Smooth muscle cell (in vitro differentiated cells): ENCODE data around the gene SRGAP2B. TPM values are rescaled to one million over a fixed set of nuclear protein-coding genes. Genes with fewer than 3 reads are reported as not detected.
"Not testable (repeated sequence)": the region's sequence is repeated elsewhere in the genome, so short reads cannot be mapped to it uniquely, and the experiment has no call there.

ENCODE experiments used
- DNase-seq: peaks from one replicate; lab custom pipeline; 2025; ENCODE audit not compliant: unreplicated experiment; lab: John Stamatoyannopoulos, UW
- H2AFZ ChIP-seq: fragments of 200-600 bp; sonication (generic); 2 replicates; pipeline ENCODE4 v1.6.0; 2016; ENCODE audit warnings: antibody characterized with exemption, low read depth, mild to moderate bottlenecking
- H3F3A ChIP-seq: fragments of 200-600 bp; sonication (generic); 2 replicates; pipeline ENCODE4 v1.6.0; 2017; ENCODE audit warnings: antibody characterized with exemption, low read depth
- H3K27ac ChIP-seq: fragments of 200-600 bp; sonication (generic); 2 replicates; pipeline ENCODE4 v1.5.1; 2016; ENCODE audit warnings: low read depth, mild to moderate bottlenecking
- H3K27me3 ChIP-seq: fragments of 200-600 bp; sonication (generic); 2 replicates; pipeline ENCODE4 v1.6.1; 2016; ENCODE audit warnings: low read depth, mild to moderate bottlenecking
- H3K36me3 ChIP-seq: fragments of 200-600 bp; sonication (generic); 2 replicates; pipeline ENCODE4 v1.5.1; 2016; ENCODE audit warnings: low read depth
- H3K4me1 ChIP-seq: fragments of 200-600 bp; sonication (generic); 2 replicates; pipeline ENCODE4 v1.5.1; 2016; ENCODE audit warnings: low read depth
- H3K4me2 ChIP-seq: fragments of 200-600 bp; sonication (generic); 2 replicates; pipeline ENCODE4 v1.6.0; 2016; ENCODE audit warnings: mild to moderate bottlenecking
- H3K4me3 ChIP-seq: fragments of 200-600 bp; sonication (generic); 2 replicates; pipeline ENCODE4 v1.5.1; 2016; ENCODE audit warnings: mild to moderate bottlenecking
- H3K79me2 ChIP-seq: fragments of 200-600 bp; sonication (generic); 2 replicates; pipeline ENCODE4 v1.6.0; 2016; ENCODE audit warnings: low read depth, mild to moderate bottlenecking
- H3K9ac ChIP-seq: fragments of 200-600 bp; sonication (generic); 2 replicates; pipeline ENCODE4 v1.6.0; 2016; ENCODE audit warnings: low read depth
- H3K9me3 ChIP-seq: fragments of 200-600 bp; sonication (generic); replicated peaks from 2 replicates; pipeline ENCODE4 v1.5.1; 2016; ENCODE audit warnings: low read depth
- H4K20me1 ChIP-seq: fragments of 200-600 bp; sonication (generic); 2 replicates; pipeline ENCODE4 v1.6.0; 2016; ENCODE audit warnings: low read depth
- WGBS: methylation state at CpG from one replicate; pipeline ENCODE4 v1.1.7; 2016; ENCODE audit warnings: low lambda C conversion rate; 5-methylcytosine and 5-hydroxymethylcytosine counted together
- polyA plus RNA-seq: library from polyadenylated mRNA; unstranded; fragments of >200 nt; fragmentation: Nextera tagmentation; extraction: Ambion mirVana; gene quantifications from 2 replicates; pipeline ENCODE4 v1.2.1, GENCODE V29; 2016
- total RNA-seq: library from RNA; depleted of rRNA; stranded (reverse); fragments of >200 nt; gene quantifications from 2 replicates; pipeline ENCODE4 v1.2.3, GENCODE V29; 2014

SRGAP2B gene
- total and polyA plus RNA-seq, 2 experiments from 2014 or later: 8.8 to 49.6 TPM

DNA sequence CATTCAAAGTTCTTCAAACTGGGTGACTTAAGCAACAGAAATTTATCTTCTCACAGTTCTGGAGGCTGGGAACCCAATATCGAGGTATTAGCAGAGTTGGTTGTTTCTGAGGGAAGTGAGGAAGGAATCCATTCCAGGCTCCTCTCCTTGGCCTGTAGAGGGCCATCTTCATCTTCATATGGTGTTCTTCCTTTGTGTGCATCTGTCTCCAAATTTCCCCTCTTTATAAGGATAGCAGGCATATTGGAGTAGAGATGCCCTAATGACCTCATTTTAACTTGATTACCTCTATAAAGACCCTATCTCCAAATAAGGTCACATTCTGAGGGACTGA is 27.9 kb upstream of the SRGAP2B start:
- not testable (repeated sequence) for H3K9ac ChIP-seq, H3K4me3 ChIP-seq, H3K27me3 ChIP-seq, H3K9me3 ChIP-seq, H3K4me2 ChIP-seq, H3K36me3 ChIP-seq, H3K79me2 ChIP-seq, DNase-seq, H3K4me1 ChIP-seq, H2AFZ ChIP-seq, H3K27ac ChIP-seq, H3F3A ChIP-seq, H4K20me1 ChIP-seq
- WGBS: no CpG with 5 or more reads among the region's 1 CpG

DNA sequence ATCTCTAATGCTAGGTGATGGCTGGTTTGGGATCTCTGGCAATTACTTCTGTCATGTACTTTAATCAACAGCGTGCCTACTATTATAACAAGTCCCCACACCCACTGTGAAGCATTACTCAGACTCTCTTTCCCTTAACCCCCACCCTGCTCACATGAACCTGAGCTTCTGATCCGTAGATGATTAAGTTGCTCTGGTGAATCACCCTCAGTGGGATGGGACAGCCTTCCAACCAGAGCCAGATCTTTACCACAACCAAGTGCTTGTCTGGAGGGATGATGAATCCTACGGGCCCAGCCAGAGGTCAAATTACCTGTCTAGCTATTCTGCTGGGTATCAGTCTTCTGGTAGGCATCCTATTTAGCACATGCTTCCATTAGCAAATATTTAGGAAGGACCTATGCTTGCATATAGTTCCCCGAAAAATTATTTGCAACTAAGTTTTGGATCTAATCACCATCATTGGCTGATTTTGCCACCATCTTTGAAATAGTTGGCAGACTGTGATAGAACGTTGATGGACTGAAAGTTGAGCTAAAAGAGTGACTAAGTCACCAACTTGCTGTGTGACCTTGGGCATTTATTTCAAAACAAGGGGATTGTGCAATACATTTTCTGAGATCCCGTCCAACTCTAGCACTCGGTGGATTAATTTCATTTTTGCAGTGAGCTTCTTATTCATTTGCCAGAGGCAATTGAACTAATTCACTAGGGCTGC is 27.4 kb upstream of the SRGAP2B start:
- not testable (repeated sequence) for H3K4me2 ChIP-seq, H3K27me3 ChIP-seq, H4K20me1 ChIP-seq, H3K4me3 ChIP-seq, H3K27ac ChIP-seq, H3F3A ChIP-seq, H3K9ac ChIP-seq, H2AFZ ChIP-seq, H3K4me1 ChIP-seq, H3K9me3 ChIP-seq, DNase-seq, H3K36me3 ChIP-seq, H3K79me2 ChIP-seq
- no CpG with 5 or more reads among the region's 7 CpGs for whole genome bisulfite sequencing

DNA sequence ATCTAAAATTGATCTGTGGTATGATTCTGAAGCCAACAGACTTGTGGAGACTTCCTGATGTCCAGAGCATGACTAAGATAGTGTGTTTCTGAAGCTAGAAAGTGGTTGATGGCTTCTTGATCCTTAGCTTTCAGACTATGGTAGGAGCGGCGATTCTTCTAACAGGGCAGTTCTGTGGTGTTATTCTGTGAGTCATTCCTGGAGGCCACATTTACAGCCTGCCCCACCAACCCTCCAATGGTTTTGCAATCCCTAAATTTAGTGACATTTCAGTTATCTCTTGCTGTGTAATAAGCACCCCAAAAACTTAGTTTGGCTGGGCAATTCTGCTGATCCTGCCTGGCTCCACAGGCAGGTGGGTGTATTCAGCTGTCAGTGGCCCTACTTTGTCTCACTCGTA is 24.7 kb upstream of the SRGAP2B start:
- H3F3A ChIP-seq, H2AFZ ChIP-seq, H3K9me3 ChIP-seq, H3K4me1 ChIP-seq, H3K4me2 ChIP-seq, H3K4me3 ChIP-seq, H3K36me3 ChIP-seq, H3K9ac ChIP-seq, H3K27me3 ChIP-seq, DNase-seq, H3K79me2 ChIP-seq, H3K27ac ChIP-seq, H4K20me1 ChIP-seq: not testable (repeated sequence)
- WGBS: no CpG with 5 or more reads among the region's 3 CpGs

DNA sequence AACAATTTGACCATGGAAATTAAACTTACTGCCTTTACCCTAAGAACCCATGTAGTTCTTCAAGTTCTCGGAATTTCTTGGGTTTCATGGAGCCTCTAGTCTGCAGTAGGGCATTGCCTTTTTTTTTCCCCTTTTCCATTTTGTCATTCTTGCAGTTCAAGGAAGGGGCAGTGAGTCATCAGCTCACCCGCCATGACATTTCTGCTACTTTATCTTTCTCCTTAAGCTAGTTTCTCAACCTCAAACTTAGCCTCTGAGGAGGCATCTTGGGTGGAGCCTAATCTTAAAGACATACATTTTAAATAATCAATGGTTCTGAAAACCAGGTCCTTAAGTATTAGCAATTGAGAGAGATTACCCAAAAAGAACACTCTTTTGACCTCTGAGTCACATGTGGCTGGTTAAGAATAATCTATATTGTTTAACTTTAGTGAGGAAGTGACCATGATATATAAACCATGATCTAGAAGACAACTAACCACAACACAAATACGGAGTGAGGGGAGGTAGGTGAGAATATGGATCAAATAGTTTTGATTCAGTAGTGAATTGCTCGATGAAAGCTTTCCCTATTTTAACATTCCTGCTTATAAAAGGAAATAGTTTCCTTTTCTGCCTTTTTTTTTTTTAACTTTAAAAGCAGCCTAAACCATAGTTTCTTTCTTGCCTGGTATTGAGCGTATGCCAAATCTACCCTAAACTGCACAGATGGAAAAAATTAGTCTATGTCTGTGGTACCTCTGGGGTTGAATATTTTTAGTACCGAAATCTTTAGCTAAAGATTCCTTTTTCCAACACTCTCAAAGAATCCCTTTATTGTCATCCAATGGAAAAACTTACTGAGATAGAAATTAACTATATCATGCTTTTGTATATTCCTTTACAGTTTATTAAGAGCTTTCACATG is 20.7 kb upstream of the SRGAP2B start:
- not testable (repeated sequence) for H3K27ac ChIP-seq, H3K27me3 ChIP-seq, H3K36me3 ChIP-seq, H3K4me1 ChIP-seq, H4K20me1 ChIP-seq, DNase-seq, H3K9me3 ChIP-seq, H3K4me2 ChIP-seq, H3F3A ChIP-seq, H3K79me2 ChIP-seq, H3K9ac ChIP-seq, H2AFZ ChIP-seq, H3K4me3 ChIP-seq
- WGBS: no CpG with 5 or more reads among the region's 6 CpGs

DNA sequence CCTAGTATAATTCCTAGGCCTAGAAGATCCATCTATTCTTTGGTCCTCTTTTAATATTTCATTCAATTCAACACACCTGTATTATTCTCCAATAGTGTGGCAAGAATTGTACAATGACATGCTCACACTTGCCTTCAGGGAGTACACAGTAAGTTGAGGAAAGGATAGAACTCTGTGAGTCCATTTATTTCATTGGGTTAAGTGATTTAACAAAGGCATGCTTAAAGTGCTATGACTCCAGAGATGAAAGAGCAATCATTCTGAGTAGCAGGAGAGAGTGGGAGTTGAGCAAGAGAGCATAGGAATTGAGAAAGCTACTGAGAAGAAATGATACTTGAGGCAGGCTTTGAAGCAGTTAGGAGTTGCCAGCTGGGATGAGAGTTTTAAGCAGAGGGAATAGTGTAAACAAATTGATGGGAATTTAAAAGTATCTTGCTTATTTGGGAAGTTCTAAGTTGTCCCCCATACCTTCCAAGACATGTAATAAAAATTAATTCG is 19.5 kb upstream of the SRGAP2B start:
- not testable (repeated sequence) for H3K9me3 ChIP-seq, H3K4me1 ChIP-seq, H3K9ac ChIP-seq, H3K4me2 ChIP-seq, DNase-seq, H3K27me3 ChIP-seq, H4K20me1 ChIP-seq, H3K79me2 ChIP-seq, H2AFZ ChIP-seq, H3F3A ChIP-seq, H3K36me3 ChIP-seq, H3K4me3 ChIP-seq, H3K27ac ChIP-seq
- WGBS: no CpG with 5 or more reads among the region's 1 CpG

DNA sequence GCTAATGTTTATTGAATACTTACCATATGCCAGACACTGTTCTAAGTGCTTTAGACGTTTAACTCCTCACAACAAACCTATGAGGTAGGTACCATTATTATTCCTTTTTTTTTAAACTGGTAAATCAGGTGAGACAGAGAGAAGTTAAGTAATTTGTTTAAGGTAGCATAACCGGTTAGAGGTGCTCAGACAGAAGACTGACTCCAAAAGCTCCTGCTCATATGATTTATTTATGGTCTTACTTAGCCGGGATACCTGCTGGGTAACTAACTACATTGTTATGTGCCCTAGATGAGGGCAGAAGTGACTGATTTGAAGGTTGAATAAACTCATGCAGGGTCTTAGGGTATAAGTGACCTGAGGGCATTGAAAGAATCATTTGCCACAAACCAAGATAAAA is 17.6 kb upstream of the SRGAP2B start:
- not testable (repeated sequence) for H3K36me3 ChIP-seq, H3K4me2 ChIP-seq, H3K9ac ChIP-seq, H3K4me1 ChIP-seq, H3K27ac ChIP-seq, H3F3A ChIP-seq, H3K27me3 ChIP-seq, H3K79me2 ChIP-seq, H4K20me1 ChIP-seq, H2AFZ ChIP-seq, DNase-seq, H3K4me3 ChIP-seq, H3K9me3 ChIP-seq
- no CpG with 5 or more reads among the region's 3 CpGs for WGBS

DNA sequence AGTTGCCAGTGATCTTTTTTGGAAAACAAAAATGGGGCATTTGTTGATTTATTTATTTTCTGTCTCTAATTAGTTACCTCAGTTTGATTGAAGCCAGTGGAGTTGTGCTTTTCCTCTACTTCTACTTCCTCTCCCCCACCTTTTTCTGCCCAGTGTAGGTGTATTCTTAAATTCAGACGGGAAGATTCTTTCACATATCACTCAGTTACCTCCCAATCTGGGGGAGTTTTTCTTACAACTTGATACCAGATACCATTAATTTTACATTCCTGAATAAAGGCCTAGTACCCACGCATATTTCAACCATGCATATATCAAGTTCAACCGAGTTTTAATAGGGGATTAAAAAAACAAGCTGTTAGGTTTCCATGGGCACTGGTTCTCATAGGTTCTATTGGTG is 16.5 kb upstream of the SRGAP2B start:
- not testable (repeated sequence) for H3K27me3 ChIP-seq, H3K36me3 ChIP-seq, H3F3A ChIP-seq, H3K79me2 ChIP-seq, H3K4me1 ChIP-seq, H3K4me2 ChIP-seq, H3K9ac ChIP-seq, H3K27ac ChIP-seq, H4K20me1 ChIP-seq, H2AFZ ChIP-seq, DNase-seq, H3K4me3 ChIP-seq, H3K9me3 ChIP-seq
- no CpG with 5 or more reads among the region's 3 CpGs for WGBS

DNA sequence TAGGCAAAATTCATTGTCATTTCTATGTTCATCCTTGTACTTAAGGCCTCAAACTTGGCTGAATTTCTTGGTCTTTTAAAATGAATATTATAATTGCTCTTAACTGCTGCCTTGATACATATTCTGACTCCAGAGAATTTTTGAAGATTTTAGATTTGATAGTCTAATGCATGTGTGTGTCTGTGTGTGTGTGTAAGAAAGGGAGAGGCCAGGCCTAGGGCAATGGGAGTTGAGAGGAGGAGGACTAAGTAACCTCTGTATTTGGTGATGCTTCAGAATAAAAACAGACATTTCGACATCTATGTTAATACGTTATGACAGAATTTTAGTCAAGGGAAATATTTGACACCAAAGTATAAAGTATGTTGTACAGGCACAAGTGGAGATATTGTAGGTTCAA is 8.2 kb upstream of the SRGAP2B start:
- WGBS: no CpG with 5 or more reads among the region's 2 CpGs
- H3K9ac ChIP-seq: not testable (repeated sequence)

More for the DNA sequence above, 8.2 kb upstream of the SRGAP2B start:
- not testable (repeated sequence) for H2AFZ ChIP-seq, DNase-seq, H3K4me3 ChIP-seq, H3K4me1 ChIP-seq, H3K4me2 ChIP-seq, H3K79me2 ChIP-seq, H4K20me1 ChIP-seq, H3F3A ChIP-seq, H3K27ac ChIP-seq, H3K27me3 ChIP-seq, H3K36me3 ChIP-seq, H3K9me3 ChIP-seq
